HepG2 (cell line): ENCODE data around the gene AXIN1. TPM values are rescaled to one million over a fixed set of nuclear protein-coding genes. Genes with fewer than 3 reads are reported as not detected.

ENCODE experiments used
- ARNTL ChIP-seq: sonication (generic); formaldehyde crosslinking; IDR thresholded peaks from 2 replicates; pipeline ENCODE4 v1.4.0; 2020; ENCODE audit warnings: mild to moderate bottlenecking, missing genetic modification reagents
- FOXA3 ChIP-seq: IDR thresholded peaks from 2 replicates; pipeline ENCODE4 v1.6.1; 2016; ENCODE audit warnings: missing genetic modification reagents, missing compliant biosample characterization
- HNRNPUL1 ChIP-seq: fragments of 200-400 bp; formaldehyde crosslinking; IDR thresholded peaks from 2 replicates; pipeline ENCODE4 v1.6.1; 2017; ENCODE audit warnings: low read depth, mild to moderate bottlenecking, low read length, moderate library complexity
- IRX3 ChIP-seq: sonication (generic); formaldehyde crosslinking; IDR thresholded peaks from 2 replicates; pipeline ENCODE4 v1.8.1; 2023; ENCODE audit warnings: mild to moderate bottlenecking, low read depth, missing genetic modification reagents, borderline replicate concordance
- KDM1A ChIP-seq: IDR thresholded peaks from 2 replicates; pipeline ENCODE4 v1.6.1; 2016; ENCODE audit warnings: missing compliant biosample characterization
- RELA ChIP-seq: sonication (generic); formaldehyde crosslinking; IDR thresholded peaks from 2 replicates; pipeline ENCODE4 v1.4.0; 2020; ENCODE audit warnings: missing genetic modification reagents
- SETDB1 ChIP-seq: sonication (generic); formaldehyde crosslinking; IDR thresholded peaks from 2 replicates; pipeline ENCODE4 v1.5.1; 2020; ENCODE audit warnings: missing genetic modification reagents, mild to moderate bottlenecking, borderline replicate concordance
- WIZ ChIP-seq: sonication (generic); formaldehyde crosslinking; IDR thresholded peaks from 2 replicates; pipeline ENCODE4 v1.5.1; 2020; ENCODE audit warnings: mild to moderate bottlenecking, missing genetic modification reagents
- ZNF382 ChIP-seq: sonication (generic); formaldehyde crosslinking; IDR thresholded peaks from 2 replicates; pipeline ENCODE4 v1.5.0; 2020; ENCODE audit warnings: missing genetic modification reagents, mild to moderate bottlenecking, borderline replicate concordance
- ZNF451 ChIP-seq: sonication (generic); formaldehyde crosslinking; IDR thresholded peaks from 2 replicates; pipeline ENCODE4 v1.5.0; 2020; ENCODE audit warnings: mild to moderate bottlenecking, missing genetic modification reagents
- ZNF501 ChIP-seq: sonication (generic); formaldehyde crosslinking; IDR thresholded peaks from 2 replicates; pipeline ENCODE4 v1.5.1; 2020; ENCODE audit warnings: mild to moderate bottlenecking, moderate library complexity, missing genetic modification reagents
- ZNF678 ChIP-seq: sonication (generic); formaldehyde crosslinking; IDR thresholded peaks from 2 replicates; pipeline ENCODE4 v1.4.0; 2020; ENCODE audit warnings: mild to moderate bottlenecking, missing genetic modification reagents
- ZNF724P ChIP-seq: sonication (generic); formaldehyde crosslinking; IDR thresholded peaks from 2 replicates; pipeline ENCODE4 v1.8.0; 2022; ENCODE audit warnings: missing genetic modification reagents, borderline replicate concordance
- ZNF768 ChIP-seq: sonication (generic); formaldehyde crosslinking; IDR thresholded peaks from 2 replicates; pipeline ENCODE4 v1.4.0; 2020; ENCODE audit warnings: missing genetic modification reagents
- polyA plus RNA-seq, 8 experiments: library from polyadenylated mRNA; depleted of rRNA in 3 of 8; stranded (reverse) in 7 of 8; unstranded in 1 of 8; fragments of >200 nt; fragmentation: Illumina TruSeq in 4 of 8; extraction: Trizol in 4 of 8; gene quantifications; 2 replicates each; pipeline versions ENCODE4 v1.2.1 to v1.2.3, GENCODE V29; 2011 to 2016; ENCODE audit warnings: low read depth in 4 of 8, missing spikeins in 1 of 8, mixed read lengths in 1 of 8; ENCODE audit not compliant: insufficient read depth in 1 of 8
- total RNA-seq, 5 experiments: library from RNA; depleted of rRNA; stranded (reverse); fragments of >200 nt; fragmentation: Illumina TruSeq; extraction: Trizol; gene quantifications; 2 replicates each; pipeline ENCODE4 v1.2.3, GENCODE V29; 2016; ENCODE audit warnings: low read depth in 1 of 5
- TF ChIP-seq, protein P1 (sequence below): sonication (generic); formaldehyde crosslinking; IDR thresholded peaks from 2 replicates; pipeline ENCODE4 v1.5.1; 2020; ENCODE audit warnings: missing genetic modification reagents, mild to moderate bottlenecking, borderline replicate concordance
- TF ChIP-seq, protein P2 (sequence below): sonication (generic); formaldehyde crosslinking; IDR thresholded peaks from 2 replicates; pipeline ENCODE4 v1.5.0; 2020; ENCODE audit warnings: mild to moderate bottlenecking, missing genetic modification reagents, moderate library complexity
- TF ChIP-seq, protein P3 (sequence below): sonication (generic); formaldehyde crosslinking; IDR thresholded peaks from 2 replicates; pipeline ENCODE4 v1.5.0; 2020; ENCODE audit warnings: missing genetic modification reagents
- TF ChIP-seq, protein P4 (sequence below): sonication (generic); formaldehyde crosslinking; IDR thresholded peaks from 2 replicates; pipeline ENCODE4 v1.5.1; 2020; ENCODE audit warnings: mild to moderate bottlenecking, missing genetic modification reagents
- TF ChIP-seq, protein P5 (sequence below): sonication (generic); formaldehyde crosslinking; conservative IDR thresholded peaks from 2 replicates; pipeline ENCODE4 v1.8.1; 2023; ENCODE audit warnings: missing genetic modification reagents

AXIN1 gene
- total and polyA plus RNA-seq, 2 of the 13 experiments (the other 11 are each of a cell fraction or from before 2014, with no cell fraction given): 24.0 to 26.0 TPM

DNA sequence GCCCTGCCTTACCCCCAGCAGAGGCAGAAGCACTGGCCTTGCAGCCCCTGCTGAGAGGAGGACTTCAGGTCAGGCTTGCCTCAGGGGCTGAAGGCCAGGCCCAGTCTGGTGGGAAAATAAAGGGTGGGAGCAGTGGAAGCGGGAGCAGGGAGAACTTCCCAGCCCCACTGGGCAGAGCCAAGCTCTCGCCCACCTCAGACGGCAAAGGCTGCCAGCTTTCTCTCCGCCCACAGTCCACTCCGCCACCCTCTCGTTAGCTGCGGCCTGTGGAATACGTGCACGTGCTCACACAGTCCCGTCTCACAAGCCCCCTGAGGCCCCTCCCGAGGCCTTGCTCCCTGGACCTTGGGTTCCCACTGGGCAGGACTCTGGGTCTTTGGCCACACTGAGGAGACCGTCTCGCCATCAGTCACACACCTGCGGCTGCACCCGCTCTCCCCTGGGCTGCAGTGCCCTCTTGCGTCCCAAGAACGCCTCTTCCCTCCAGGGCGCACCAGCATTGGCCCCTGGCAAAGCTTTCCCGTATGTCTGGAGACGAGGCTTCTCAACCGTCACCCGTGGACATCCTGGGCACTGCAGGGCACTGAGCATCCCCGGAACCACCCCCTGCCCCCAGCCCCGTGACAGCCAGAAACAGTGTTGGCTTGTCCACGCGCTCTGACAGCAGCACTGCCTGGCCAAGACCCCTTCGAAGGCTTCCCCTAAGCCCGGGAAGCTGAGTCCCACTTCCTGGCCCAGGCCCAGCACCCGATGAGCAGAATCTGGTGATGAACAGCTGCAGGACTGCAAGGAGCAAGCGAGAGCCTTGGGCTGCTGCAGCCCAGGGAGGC, 9.6 kb upstream of the AXIN1 start (continued):
- TF ChIP-seq, protein P1, sequence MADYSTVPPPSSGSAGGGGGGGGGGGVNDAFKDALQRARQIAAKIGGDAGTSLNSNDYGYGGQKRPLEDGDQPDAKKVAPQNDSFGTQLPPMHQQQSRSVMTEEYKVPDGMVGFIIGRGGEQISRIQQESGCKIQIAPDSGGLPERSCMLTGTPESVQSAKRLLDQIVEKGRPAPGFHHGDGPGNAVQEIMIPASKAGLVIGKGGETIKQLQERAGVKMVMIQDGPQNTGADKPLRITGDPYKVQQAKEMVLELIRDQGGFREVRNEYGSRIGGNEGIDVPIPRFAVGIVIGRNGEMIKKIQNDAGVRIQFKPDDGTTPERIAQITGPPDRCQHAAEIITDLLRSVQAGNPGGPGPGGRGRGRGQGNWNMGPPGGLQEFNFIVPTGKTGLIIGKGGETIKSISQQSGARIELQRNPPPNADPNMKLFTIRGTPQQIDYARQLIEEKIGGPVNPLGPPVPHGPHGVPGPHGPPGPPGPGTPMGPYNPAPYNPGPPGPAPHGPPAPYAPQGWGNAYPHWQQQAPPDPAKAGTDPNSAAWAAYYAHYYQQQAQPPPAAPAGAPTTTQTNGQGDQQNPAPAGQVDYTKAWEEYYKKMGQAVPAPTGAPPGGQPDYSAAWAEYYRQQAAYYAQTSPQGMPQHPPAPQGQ (CRISPR knock-in tag): no peak; the same call in 1 of the 2 replicates
- TF ChIP-seq ZNF724P: peak; percentile 89; the same call in 1 of the 2 replicates
- TF ChIP-seq ZNF382 (CRISPR knock-in tag): no peak
- TF ChIP-seq ARNTL (CRISPR knock-in tag): peak; percentile 87
- 0 out of 2 replicates have a peak, but pooled peaks have one; percentile 19 for TF ChIP-seq ZNF501 (CRISPR knock-in tag)
- TF ChIP-seq WIZ (CRISPR knock-in tag): 0 out of 2 replicates have a peak, but pooled peaks have one; percentile 1
- TF ChIP-seq HNRNPUL1: no peak
- peak; percentile 88; the same call in 1 of the 2 replicates for TF ChIP-seq ZNF451 (CRISPR knock-in tag)
- TF ChIP-seq ZNF678 (CRISPR knock-in tag): no peak
- TF ChIP-seq, protein P2, sequence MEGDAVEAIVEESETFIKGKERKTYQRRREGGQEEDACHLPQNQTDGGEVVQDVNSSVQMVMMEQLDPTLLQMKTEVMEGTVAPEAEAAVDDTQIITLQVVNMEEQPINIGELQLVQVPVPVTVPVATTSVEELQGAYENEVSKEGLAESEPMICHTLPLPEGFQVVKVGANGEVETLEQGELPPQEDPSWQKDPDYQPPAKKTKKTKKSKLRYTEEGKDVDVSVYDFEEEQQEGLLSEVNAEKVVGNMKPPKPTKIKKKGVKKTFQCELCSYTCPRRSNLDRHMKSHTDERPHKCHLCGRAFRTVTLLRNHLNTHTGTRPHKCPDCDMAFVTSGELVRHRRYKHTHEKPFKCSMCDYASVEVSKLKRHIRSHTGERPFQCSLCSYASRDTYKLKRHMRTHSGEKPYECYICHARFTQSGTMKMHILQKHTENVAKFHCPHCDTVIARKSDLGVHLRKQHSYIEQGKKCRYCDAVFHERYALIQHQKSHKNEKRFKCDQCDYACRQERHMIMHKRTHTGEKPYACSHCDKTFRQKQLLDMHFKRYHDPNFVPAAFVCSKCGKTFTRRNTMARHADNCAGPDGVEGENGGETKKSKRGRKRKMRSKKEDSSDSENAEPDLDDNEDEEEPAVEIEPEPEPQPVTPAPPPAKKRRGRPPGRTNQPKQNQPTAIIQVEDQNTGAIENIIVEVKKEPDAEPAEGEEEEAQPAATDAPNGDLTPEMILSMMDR (CRISPR knock-in tag): peak; percentile 98
- TF ChIP-seq, protein P3, sequence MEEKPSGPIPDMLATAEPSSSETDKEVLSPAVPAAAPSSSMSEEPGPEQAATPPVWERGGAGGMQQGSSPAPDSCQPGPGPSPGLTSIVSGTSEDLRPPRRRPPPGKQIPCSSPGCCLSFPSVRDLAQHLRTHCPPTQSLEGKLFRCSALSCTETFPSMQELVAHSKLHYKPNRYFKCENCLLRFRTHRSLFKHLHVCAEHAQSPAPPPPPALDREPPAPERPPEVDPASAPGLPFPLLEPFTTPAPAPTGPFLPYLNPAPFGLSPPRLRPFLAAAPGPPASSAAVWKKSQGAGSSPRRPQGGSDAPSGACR (CRISPR knock-in tag): peak; percentile 89; the same call in 1 of the 2 replicates
- TF ChIP-seq FOXA3 (CRISPR knock-in tag): peak; percentile 51
- 0 out of 2 replicates have a peak, but pooled peaks have one; percentile 69 for TF ChIP-seq IRX3 (CRISPR knock-in tag)
- TF ChIP-seq, protein P4, sequence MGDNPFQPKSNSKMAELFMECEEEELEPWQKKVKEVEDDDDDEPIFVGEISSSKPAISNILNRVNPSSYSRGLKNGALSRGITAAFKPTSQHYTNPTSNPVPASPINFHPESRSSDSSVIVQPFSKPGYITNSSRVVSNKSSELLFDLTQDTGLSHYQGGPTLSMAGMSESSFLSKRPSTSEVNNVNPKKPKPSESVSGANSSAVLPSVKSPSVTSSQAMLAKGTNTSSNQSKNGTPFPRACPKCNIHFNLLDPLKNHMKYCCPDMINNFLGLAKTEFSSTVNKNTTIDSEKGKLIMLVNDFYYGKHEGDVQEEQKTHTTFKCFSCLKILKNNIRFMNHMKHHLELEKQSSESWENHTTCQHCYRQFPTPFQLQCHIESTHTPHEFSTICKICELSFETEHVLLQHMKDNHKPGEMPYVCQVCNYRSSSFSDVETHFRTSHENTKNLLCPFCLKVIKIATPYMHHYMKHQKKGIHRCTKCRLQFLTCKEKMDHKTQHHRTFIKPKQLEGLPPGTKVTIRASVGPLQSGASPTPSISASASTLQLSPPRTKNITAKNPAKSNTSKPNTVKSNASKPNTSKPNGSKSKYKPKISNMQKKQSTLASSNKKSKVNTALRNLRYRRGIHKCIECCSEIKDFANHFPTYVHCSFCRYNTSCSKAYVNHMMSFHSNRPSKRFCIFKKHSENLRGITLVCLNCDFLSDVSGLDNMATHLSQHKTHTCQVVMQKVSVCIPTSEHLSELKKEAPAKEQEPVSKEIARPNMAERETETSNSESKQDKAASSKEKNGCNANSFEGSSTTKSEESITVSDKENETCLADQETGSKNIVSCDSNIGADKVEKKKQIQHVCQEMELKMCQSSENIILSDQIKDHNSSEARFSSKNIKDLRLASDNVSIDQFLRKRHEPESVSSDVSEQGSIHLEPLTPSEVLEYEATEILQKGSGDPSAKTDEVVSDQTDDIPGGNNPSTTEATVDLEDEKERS: 0 out of 2 replicates have a peak, but pooled peaks have one; percentile 63
- TF ChIP-seq, protein P5, sequence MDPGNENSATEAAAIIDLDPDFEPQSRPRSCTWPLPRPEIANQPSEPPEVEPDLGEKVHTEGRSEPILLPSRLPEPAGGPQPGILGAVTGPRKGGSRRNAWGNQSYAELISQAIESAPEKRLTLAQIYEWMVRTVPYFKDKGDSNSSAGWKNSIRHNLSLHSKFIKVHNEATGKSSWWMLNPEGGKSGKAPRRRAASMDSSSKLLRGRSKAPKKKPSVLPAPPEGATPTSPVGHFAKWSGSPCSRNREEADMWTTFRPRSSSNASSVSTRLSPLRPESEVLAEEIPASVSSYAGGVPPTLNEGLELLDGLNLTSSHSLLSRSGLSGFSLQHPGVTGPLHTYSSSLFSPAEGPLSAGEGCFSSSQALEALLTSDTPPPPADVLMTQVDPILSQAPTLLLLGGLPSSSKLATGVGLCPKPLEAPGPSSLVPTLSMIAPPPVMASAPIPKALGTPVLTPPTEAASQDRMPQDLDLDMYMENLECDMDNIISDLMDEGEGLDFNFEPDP: no peak
- TF ChIP-seq ZNF768: no peak; the same call in 1 of the 2 replicates
- TF ChIP-seq RELA: 0 out of 2 replicates have a peak, but pooled peaks have one; percentile 59
- no peak for TF ChIP-seq SETDB1 (CRISPR knock-in tag)
- 0 out of 2 replicates have a peak, but pooled peaks have one; percentile 40 for TF ChIP-seq KDM1A (CRISPR knock-in tag)
